GM12878 (cell line): ENCODE data around the gene NGRN. TPM values are rescaled to one million over a fixed set of nuclear protein-coding genes. Genes with fewer than 3 reads are reported as not detected.

Source experiments
- ATAC-seq: fragments of 200-7000 bp; cut with Tn5 transposase; 3 replicates; pipeline ENCODE4 v1.9.1; 2020; ENCODE audit warnings: mild to moderate bottlenecking, moderate library complexity
- BruUV-seq: library from RNA; stranded (reverse); fragments of 400-500 nt; replicated peaks from 2 replicates; lab custom pipeline; 2021; lab: Mats Ljungman, UMichigan
- CTCF ChIA-PET: fragments of 300-600 bp; sonication (Branson Sonifier 250); formaldehyde crosslinking; extraction: SDS; loops from one replicate; lab custom pipeline; 2021; ENCODE audit warnings: inconsistent platforms; lab: Yijun Ruan, JAX
- POLR2A ChIA-PET: fragments of 350-600 bp; formaldehyde crosslinking; extraction: SDS; loops from one replicate; lab custom pipeline; 2021; ENCODE audit warnings: inconsistent platforms; lab: Charles Lee
- RAD21 ChIA-PET: fragments of 300-600 bp; sonication (Branson Sonifier 250); formaldehyde crosslinking; loops from one replicate; lab custom pipeline; 2023; ENCODE audit warnings: antibody characterized with exemption; ENCODE audit not compliant: unreplicated experiment; lab: Charles Lee
- SMC1A ChIA-PET: fragments of 300-600 bp; sonication (Branson Sonifier 250); formaldehyde crosslinking; loops from one replicate; lab custom pipeline; 2023; ENCODE audit not compliant: unreplicated experiment, uncharacterized antibody; lab: Charles Lee
- DNase-seq: peaks from one replicate; pipeline ENCODE4 v3.0.0-alpha.2; 2011; ENCODE audit warnings: low read depth, low spot score
- FAIRE-seq: peaks from 3 replicates; lab custom pipeline; 2011; peaks lifted over from hg19 to GRCh38; lab: Jason Lieb, UNC
- H2AFZ ChIP-seq: 2 replicates; pipeline ENCODE4 v1.6.0; 2011; ENCODE audit warnings: low read depth, low read length, control low read depth; ENCODE audit not compliant: control insufficient read depth
- H3K27ac ChIP-seq: 2 replicates; pipeline ENCODE4 v1.5.1; 2011; ENCODE audit warnings: control low read depth; ENCODE audit not compliant: control insufficient read depth, insufficient read depth
- H3K27me3 ChIP-seq, 2 experiments: replicated peaks in 1 of 2; 2 replicates each; pipeline versions ENCODE4 v1.6.0 to v1.6.1; 2011; ENCODE audit warnings: low read length in 1 of 2; ENCODE audit not compliant: control insufficient read depth in 2 of 2, insufficient read depth in 2 of 2
- H3K36me3 ChIP-seq, 2 experiments: 2 replicates each; pipeline ENCODE4 v1.5.1; 2011; ENCODE audit warnings: low read length in 1 of 2; ENCODE audit not compliant: control insufficient read depth in 2 of 2, insufficient read depth in 2 of 2
- H3K4me1 ChIP-seq: 2 replicates; pipeline ENCODE4 v1.6.1; 2011; ENCODE audit warnings: mild to moderate bottlenecking, low read length, moderate library complexity, mixed read lengths; ENCODE audit not compliant: control insufficient read depth, insufficient read depth
- H3K4me2 ChIP-seq: 2 replicates; pipeline ENCODE4 v1.6.0; 2011; ENCODE audit warnings: control low read depth; ENCODE audit not compliant: control insufficient read depth, insufficient read depth
- H3K4me3 ChIP-seq: fragments of 200-600 bp; sonication (generic); 2 replicates; pipeline ENCODE4 v1.5.1; 2016
- H3K79me2 ChIP-seq: 2 replicates; pipeline ENCODE4 v1.6.0; 2011; ENCODE audit warnings: low read length; ENCODE audit not compliant: control insufficient read depth, insufficient read depth
- H3K9ac ChIP-seq: 2 replicates; pipeline ENCODE4 v1.8.0; 2011; ENCODE audit warnings: low read length, control low read depth, mixed read lengths; ENCODE audit not compliant: control insufficient read depth, insufficient read depth
- H3K9me3 ChIP-seq: replicated peaks from 3 replicates; pipeline ENCODE4 v1.5.1; 2011; ENCODE audit warnings: mild to moderate bottlenecking, low read length; ENCODE audit not compliant: control insufficient read depth, insufficient read depth
- H4K20me1 ChIP-seq: 2 replicates; pipeline ENCODE4 v1.6.0; 2011; ENCODE audit not compliant: control insufficient read depth, insufficient read depth
- CHD2 ChIP-seq: IDR thresholded peaks from 2 replicates; pipeline ENCODE4 v1.6.1; 2011; ENCODE audit warnings: low read depth, low read length, improper control_type of control experiment, borderline replicate concordance
- FOXK2 ChIP-seq: fragments of 450-650 bp; IDR thresholded peaks from 2 replicates; pipeline ENCODE4 v1.6.1; 2017; ENCODE audit warnings: mild to moderate bottlenecking, moderate library complexity
- MXI1 ChIP-seq: fragments of 150-350 bp; IDR thresholded peaks from 2 replicates; pipeline ENCODE4 v1.6.1; 2011; ENCODE audit warnings: low read depth, mild to moderate bottlenecking, inconsistent platforms, low read length, improper control_type of control experiment
- TARDBP ChIP-seq: IDR thresholded peaks from 2 replicates; pipeline ENCODE4 v1.6.1; 2016; ENCODE audit warnings: borderline replicate concordance
- ZBTB40 ChIP-seq: fragments of 450-650 bp; IDR thresholded peaks from 2 replicates; pipeline ENCODE4 v1.6.1; 2016; ENCODE audit warnings: mild to moderate bottlenecking, moderate library complexity, borderline replicate concordance
- ZZZ3 ChIP-seq: IDR thresholded peaks from 2 replicates; pipeline ENCODE4 v1.6.1; 2011; ENCODE audit warnings: low read depth; ENCODE audit not compliant: control insufficient read depth, insufficient read length
- WGBS: methylation state at CpG from one replicate; pipeline ENCODE4 v1.1.6; 2016; ENCODE audit warnings: low lambda C conversion rate; ENCODE audit not compliant: insufficient replicate concordance, insufficient coverage; ENCODE audit errors: missing lambda C conversion rate; 5-methylcytosine and 5-hydroxymethylcytosine counted together
- in situ Hi-C: fragments of 300-500 bp; cut with MboI; formaldehyde crosslinking; loops from 9 replicates; pipeline ENCODE4 v1.14.3; 2018; ENCODE audit warnings: mixed read lengths
- intact Hi-C: fragments of 100-400 bp; cut with micrococcal nuclease; formaldehyde crosslinking; loops from one replicate; pipeline ENCODE4 v1.14.2; 2022; ENCODE audit not compliant: unreplicated experiment
- polyA plus RNA-seq, 11 experiments: library from polyadenylated mRNA; depleted of rRNA in 4 of 11; unstranded in 6 of 11; stranded (reverse) in 5 of 11; fragments of >200 nt; fragmentation: Nextera tagmentation in 4 of 11; fragmentation: Illumina TruSeq in 1 of 11; extraction: Ambion mirVana in 4 of 11; extraction: Trizol in 1 of 11; gene quantifications; 1 replicate in 1 of 11; 2 replicates in 10 of 11; pipeline versions ENCODE4 v1.2.1 to v1.2.3, GENCODE V29; 2011 to 2016; ENCODE audit warnings: inconsistent platforms in 2 of 11, missing spikeins in 2 of 11, low read depth in 1 of 11
- total RNA-seq, 4 experiments: library from RNA; depleted of rRNA in 3 of 4; stranded (reverse); fragments of >200 nt in 3 of 4; fragmentation: Illumina TruSeq in 1 of 4; extraction: Trizol in 1 of 4; gene quantifications; 2 replicates each; pipeline versions ENCODE4 v1.2.1 to v1.2.3, GENCODE V29; 2013 to 2021
- TF ChIP-seq, protein P1 (sequence below): fragments of 450-650 bp; formaldehyde crosslinking; IDR thresholded peaks from 2 replicates; pipeline ENCODE4 v1.5.0; 2022; ENCODE audit warnings: mild to moderate bottlenecking, missing genetic modification characterization

Gene NGRN
- total and polyA plus RNA-seq, 10 of the 15 experiments (the other 5 are each of a cell fraction or from before 2014, with no cell fraction given), result 5.8 to 31.3 (median 23.2) TPM

DNA sequence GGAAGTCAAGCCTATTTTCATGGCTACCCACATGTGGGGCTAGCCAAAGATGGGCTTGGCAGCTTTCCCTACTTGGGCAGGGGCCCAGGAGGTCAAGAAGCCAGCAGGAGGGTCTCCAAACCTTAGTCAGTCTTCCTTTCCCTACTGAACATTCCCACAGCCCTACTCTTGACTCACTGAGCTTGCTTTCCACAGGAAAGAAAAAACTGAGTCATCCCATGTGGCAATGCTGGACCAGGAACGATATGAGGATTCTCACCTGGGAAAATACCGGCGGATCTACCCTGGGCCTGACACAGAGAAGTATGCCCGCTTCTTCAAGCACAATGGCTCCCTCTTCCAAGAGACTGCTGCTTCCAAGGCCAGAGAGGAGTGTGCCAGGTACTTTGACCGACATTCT lies 3.7 kb upstream of the NGRN start:
- Histone ChIP-seq H3K79me2 (peaks cover 18% of the 10 kb centered on the region), H2AFZ (no peak overlapping the region), H3K27me3 (no peaks in the 10 kb centered on the region; a peak in 1 of 4 replicates), H3K36me3 (no peaks in the 10 kb centered on the region), H3K4me2 (no peak overlapping the region), H3K4me3 (no peak overlapping the region), H3K27ac (no peak overlapping the region), H4K20me1 (no peaks in the 10 kb centered on the region), H3K9me3 (no peaks in the 10 kb centered on the region), H3K9ac (no peak overlapping the region), H3K4me1 (peaks cover 34% of the 10 kb centered on the region)
- TF ChIP-seq ZBTB40 (no peak), FOXK2 (no peak), CHD2 (no peak), MXI1 (no peak), ZZZ3 (no peak), TARDBP (no peak)
- TF ChIP-seq, protein P1, sequence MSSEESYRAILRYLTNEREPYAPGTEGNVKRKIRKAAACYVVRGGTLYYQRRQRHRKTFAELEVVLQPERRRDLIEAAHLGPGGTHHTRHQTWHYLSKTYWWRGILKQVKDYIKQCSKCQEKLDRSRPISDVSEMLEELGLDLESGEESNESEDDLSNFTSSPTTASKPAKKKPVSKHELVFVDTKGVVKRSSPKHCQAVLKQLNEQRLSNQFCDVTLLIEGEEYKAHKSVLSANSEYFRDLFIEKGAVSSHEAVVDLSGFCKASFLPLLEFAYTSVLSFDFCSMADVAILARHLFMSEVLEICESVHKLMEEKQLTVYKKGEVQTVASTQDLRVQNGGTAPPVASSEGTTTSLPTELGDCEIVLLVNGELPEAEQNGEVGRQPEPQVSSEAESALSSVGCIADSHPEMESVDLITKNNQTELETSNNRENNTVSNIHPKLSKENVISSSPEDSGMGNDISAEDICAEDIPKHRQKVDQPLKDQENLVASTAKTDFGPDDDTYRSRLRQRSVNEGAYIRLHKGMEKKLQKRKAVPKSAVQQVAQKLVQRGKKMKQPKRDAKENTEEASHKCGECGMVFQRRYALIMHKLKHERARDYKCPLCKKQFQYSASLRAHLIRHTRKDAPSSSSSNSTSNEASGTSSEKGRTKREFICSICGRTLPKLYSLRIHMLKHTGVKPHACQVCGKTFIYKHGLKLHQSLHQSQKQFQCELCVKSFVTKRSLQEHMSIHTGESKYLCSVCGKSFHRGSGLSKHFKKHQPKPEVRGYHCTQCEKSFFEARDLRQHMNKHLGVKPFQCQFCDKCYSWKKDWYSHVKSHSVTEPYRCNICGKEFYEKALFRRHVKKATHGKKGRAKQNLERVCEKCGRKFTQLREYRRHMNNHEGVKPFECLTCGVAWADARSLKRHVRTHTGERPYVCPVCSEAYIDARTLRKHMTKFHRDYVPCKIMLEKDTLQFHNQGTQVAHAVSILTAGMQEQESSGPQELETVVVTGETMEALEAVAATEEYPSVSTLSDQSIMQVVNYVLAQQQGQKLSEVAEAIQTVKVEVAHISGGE (CRISPR knock-in tag), result no peak
- 96% methylated on average over 5 of the region's 5 CpGs for WGBS
- in situ Hi-C loops, result no loop called here
- FAIRE-seq, result no peak
- POLR2A ChIA-PET, result interaction anchor here (0.6 to 2.1 kb wide), 5 partner anchors 12 to 57 kb away, joined by 3 to 25 read pairs (median 5); partner anchors contain the start of genes CIB1, GDPGP1 and TTLL13
- SMC1A ChIA-PET, result interaction anchor here (0.9 to 1.7 kb wide), 7 partner anchors 11 to 118 kb away, joined by 3 to 4 read pairs (median 3); no protein-coding TSS in a partner anchor
- DNase-seq, result no peak
- no peak for ATAC-seq
- RAD21 ChIA-PET, result no interaction called here
- CTCF ChIA-PET, result interaction anchor here (0.7 to 3.6 kb wide), 3 partner anchors 29 to 111 kb away, joined by 3 to 10 read pairs (median 7); partner anchors contain the start of genes CIB1 and GDPGP1
- BruUV-seq, result no TSS peak
- intact Hi-C loops, result no loop called here
